Stomach (tissue), 4 donors: Measurements from ENCODE around the gene GNGT1.

ENCODE experiments used
- CTCF ChIP-seq, 7 experiments: fragments of 450-650 bp in 4 of 7; fragments of 200-600 bp in 3 of 7; sonication (generic) in 3 of 7; IDR thresholded peaks; one replicate each; pipeline ENCODE4 v1.5.1; 2016 to 2019; ENCODE audit warnings: antibody characterized with exemption in 7 of 7, control low read depth in 2 of 7, mild to moderate bottlenecking in 1 of 7
- EP300 ChIP-seq: sonication (generic); formaldehyde crosslinking; IDR thresholded peaks from one replicate; pipeline ENCODE4 v1.6.1; 2017; ENCODE audit warnings: antibody characterized with exemption
- POLR2A ChIP-seq, 4 donors: fragments of 450-650 bp; IDR thresholded peaks; one replicate each; pipeline ENCODE4 v1.6.1; 2016; ENCODE audit warnings: antibody characterized with exemption in 4 of 4, control low read depth in 2 of 4, mild to moderate bottlenecking in 1 of 4, moderate library complexity in 1 of 4
- POLR2AphosphoS5 ChIP-seq, 3 donors: sonication (generic); formaldehyde crosslinking; IDR thresholded peaks; one replicate each; pipeline ENCODE4 v1.6.1; 2016; ENCODE audit warnings: antibody characterized with exemption in 3 of 3

GRCh38 chr7:93958651-93959050 lies 52.3 kb downstream of the GNGT1 start:
- no peak for TF ChIP-seq CTCF (IDR thresholded peaks at IDR 0.05)
- no peak for TF ChIP-seq POLR2A (IDR thresholded peaks at IDR 0.05)
- TF ChIP-seq EP300, result no peak
- TF ChIP-seq POLR2AphosphoS5 (IDR thresholded peaks at IDR 0.05), result no peak
